HG02943 (cell line): Measurements from ENCODE around the gene PRKAR2B.
"Not testable (repeated sequence)": the region's sequence is repeated elsewhere in the genome, so short reads cannot be mapped to it uniquely, and the experiment has no call there.

Experiments
- ATAC-seq: cut with Tn5 transposase; IDR thresholded peaks from one replicate; pipeline ENCODE4 v1.9.1; 2021; ENCODE audit warnings: mild to moderate bottlenecking, low read depth, moderate library complexity; ENCODE audit not compliant: unreplicated experiment

Gene PRKAR2B

GRCh38 chr7:107075863-107076574 is 31.5 kb downstream of the PRKAR2B start:
- ATAC-seq, result no peak

- no peak for ATAC-seq
These were observed 32.5 kb downstream of the PRKAR2B start for GRCh38 chr7:107076781-107077698.

GRCh38 chr7:107077699-107078516 is 33.4 kb downstream of the PRKAR2B start:
- ATAC-seq, result no peak

- no peak for ATAC-seq
These were observed 34.0 kb downstream of the PRKAR2B start for GRCh38 chr7:107078517-107078966.

GRCh38 chr7:107079212-107079940 is 34.9 kb downstream of the PRKAR2B start:
- ATAC-seq, result no peak

- no peak for ATAC-seq
These were observed 35.6 kb downstream of the PRKAR2B start for GRCh38 chr7:107080099-107080505.

GRCh38 chr7:107080533-107080932 is 36.0 kb downstream of the PRKAR2B start:
- ATAC-seq, result no peak

- ATAC-seq, result no peak
These were observed 40.7 kb downstream of the PRKAR2B start for GRCh38 chr7:107085180-107085579.

GRCh38 chr7:107089627-107090026 is 45.1 kb downstream of the PRKAR2B start:
- ATAC-seq, result no peak

- ATAC-seq, result no peak
These were observed 46.0 kb downstream of the PRKAR2B start for GRCh38 chr7:107090457-107090856.

- ATAC-seq, result no peak
These were observed 46.8 kb downstream of the PRKAR2B start for GRCh38 chr7:107091306-107091705.

GRCh38 chr7:107093671-107094070 is 49.2 kb downstream of the PRKAR2B start:
- ATAC-seq, result not testable (repeated sequence)

- ATAC-seq, result not testable (repeated sequence)
These were observed 54.6 kb downstream of the PRKAR2B start for GRCh38 chr7:107099154-107099553.

GRCh38 chr7:107100824-107101223 is 56.3 kb downstream of the PRKAR2B start:
- ATAC-seq, result no peak

- ATAC-seq, result no peak
These were observed 58.9 kb downstream of the PRKAR2B start for GRCh38 chr7:107103369-107103768.

- ATAC-seq, result no peak
These were observed 60.3 kb downstream of the PRKAR2B start for GRCh38 chr7:107104801-107105200.

GRCh38 chr7:107105591-107106245 is 61.2 kb downstream of the PRKAR2B start:
- ATAC-seq, result no peak

GRCh38 chr7:107108793-107109371 is 64.4 kb downstream of the PRKAR2B start:
- no peak for ATAC-seq

- no peak for ATAC-seq
These were observed 65.5 kb downstream of the PRKAR2B start for GRCh38 chr7:107109955-107110354.
